Epithelial cell of prostate (primary cell): ENCODE results near the gene MAPK10.
A peak's percentile ranks its signal among the peaks of the same experiment; 100 is the strongest.
"Not testable (repeated sequence)": the region's sequence is repeated elsewhere in the genome, so short reads cannot be mapped to it uniquely, and the experiment has no call there.

Experiments used
- DNase-seq: peaks from one replicate; pipeline ENCODE4 v3.0.0-alpha.2; 2011; ENCODE audit warnings: low read depth, low spot score
- H3K27ac ChIP-seq: fragments of 450-650 bp; 2 replicates; pipeline ENCODE4 v1.5.1; 2017; ENCODE audit warnings: mild to moderate bottlenecking

The MAPK10 gene

DNA sequence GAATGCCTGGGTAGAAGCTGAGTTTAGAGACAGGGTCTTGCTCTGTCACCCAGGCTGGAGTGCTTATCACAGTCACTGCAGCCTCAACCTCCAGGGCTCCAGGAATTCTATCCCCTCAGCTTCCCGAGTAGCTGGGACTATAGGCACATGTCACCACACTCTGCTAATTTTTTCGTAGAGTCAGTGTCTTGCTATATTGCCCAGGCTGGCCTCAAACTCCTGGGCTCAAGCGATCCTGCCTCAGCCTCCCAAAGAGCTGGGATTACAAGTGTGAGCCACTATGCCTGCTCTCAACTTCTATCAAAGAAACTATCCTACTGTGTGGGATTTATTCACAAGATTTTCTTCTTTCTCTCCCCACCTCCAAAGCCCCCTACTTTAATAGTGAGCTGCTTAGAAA lies 15.7 kb downstream of the MAPK10 start:
- H3K27ac ChIP-seq: no peak overlapping the region
- no peak for DNase-seq

DNA sequence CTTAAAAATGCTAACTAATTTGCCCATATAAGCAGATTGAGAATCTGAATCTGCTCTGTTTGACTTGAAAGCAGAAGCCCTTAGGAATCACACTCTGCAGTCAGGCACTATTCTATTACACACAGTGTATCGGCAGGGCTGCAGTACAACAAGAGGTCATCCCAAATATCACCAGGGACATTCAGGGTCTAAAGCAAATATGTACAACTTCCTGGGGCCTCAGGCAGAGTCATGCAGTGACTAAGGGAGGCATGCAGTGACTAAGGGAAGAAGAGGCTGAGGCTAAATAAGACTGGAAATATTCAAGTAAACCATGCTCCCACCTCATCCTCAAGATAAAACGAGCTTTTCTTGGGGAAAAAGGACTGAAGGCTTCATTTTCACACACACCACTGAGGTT lies 20.9 kb downstream of the MAPK10 start:
- peak; percentile 55 for DNase-seq
- no peak overlapping the region for H3K27ac ChIP-seq

DNA sequence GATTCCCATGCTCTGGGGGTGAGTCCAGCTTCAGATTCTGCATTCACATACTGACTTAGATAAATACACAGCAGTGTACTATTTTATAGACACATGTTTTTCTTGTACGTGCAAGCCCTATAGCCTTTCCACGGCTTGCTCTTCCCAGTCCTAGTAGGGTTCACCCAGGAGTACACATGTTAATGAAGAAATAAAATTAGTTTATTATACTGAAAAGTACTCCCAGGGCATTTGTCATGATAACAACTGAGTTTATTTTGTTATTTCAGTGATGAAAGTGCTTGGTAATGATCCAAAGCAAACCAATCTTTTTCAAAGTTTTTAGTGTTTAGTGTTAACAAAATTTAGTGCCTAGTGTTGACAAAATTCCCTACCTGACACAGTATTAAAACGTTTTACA lies 21.3 kb downstream of the MAPK10 start:
- no peak overlapping the region for H3K27ac ChIP-seq
- no peak for DNase-seq

DNA sequence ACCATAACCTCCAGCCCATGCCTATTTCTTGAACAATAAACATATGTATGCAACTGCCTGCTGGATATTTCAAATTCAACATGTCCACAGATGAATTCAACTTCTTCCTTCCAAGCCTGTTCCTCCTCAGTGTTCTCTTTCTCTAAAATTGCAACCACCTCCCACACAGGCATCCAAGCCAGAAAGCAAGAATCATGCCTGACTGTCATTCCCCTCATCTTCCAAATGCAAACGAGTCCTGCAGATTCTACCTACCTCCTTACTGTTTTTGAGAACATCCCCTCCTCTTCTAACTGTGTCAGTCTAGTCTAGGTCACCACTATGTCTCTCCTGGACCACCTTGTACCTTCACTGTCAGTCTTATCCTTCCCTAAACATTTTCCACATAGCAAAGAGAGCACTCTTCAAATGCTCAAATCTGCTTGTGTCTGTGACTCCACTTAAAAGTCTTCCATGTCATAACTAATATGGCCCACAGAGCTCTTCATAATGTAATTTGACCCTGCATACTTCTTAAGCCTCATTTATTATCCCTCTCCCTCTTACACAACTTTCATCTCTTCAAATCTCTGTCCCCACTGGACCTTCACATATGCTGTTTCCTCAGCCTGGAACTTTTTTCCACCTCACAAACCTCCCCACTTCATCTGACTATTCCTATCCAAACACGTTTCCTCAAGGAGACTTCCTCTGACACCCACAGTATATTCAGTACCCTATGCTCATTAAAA lies 25.7 kb downstream of the MAPK10 start:
- H3K27ac ChIP-seq: no peak overlapping the region
- no peak for DNase-seq

DNA sequence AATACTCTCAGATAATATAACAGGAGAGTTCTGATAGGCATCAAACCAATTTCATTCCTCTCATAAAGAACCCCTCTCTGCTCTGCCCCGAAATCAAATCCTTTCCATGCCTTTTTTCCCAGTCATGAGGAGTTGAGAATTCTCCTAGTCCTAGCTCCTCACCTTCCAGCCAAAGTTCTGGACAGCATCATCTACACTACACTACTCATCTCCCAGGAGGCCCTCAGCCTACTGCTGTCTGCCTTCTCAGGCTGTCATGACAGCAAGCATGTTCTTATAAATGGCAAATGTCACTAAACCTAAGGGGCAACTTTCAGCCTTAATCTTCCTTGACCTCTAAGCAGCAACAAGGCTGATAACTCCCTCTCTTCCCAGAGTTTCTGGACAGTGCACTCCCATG lies 26.6 kb downstream of the MAPK10 start:
- no peak for DNase-seq
- H3K27ac ChIP-seq: no peak overlapping the region

DNA sequence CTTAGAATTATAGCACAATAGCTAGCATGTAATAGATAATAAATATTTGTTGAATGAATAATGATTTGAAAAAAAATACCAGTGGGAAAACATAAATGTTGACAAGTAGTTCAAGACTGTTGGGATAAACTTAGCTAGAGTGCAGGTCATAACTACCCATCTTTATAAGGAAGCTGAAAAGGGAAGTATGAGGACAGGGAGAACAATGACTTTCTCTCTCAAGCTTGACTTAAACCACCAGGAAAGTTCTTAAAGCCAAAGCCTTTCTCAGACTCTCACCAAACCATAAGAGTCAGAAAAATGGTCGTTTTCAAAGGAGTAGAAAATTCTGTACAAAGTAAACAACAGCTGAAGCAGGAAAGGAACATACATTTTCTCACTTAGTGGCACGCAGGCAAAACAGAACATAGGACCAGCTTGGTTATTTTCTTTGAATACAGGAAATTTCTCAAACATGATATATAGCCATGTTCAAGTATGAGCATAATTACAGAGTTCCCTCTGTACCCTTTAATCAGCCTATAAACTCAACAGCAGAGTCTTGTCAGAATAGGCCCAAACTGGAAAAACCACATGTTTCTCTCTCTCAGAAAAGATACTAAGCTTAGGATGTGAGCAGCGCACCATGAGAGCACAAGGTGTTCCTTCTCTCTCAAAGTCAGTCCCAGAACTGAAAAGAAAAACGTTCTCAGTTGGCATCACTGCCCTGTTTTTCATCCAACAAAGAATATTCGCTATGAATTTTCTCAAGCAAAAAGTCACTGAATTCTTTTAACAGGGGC lies 28.7 kb downstream of the MAPK10 start:
- H3K27ac ChIP-seq: no peak overlapping the region
- no peak for DNase-seq

DNA sequence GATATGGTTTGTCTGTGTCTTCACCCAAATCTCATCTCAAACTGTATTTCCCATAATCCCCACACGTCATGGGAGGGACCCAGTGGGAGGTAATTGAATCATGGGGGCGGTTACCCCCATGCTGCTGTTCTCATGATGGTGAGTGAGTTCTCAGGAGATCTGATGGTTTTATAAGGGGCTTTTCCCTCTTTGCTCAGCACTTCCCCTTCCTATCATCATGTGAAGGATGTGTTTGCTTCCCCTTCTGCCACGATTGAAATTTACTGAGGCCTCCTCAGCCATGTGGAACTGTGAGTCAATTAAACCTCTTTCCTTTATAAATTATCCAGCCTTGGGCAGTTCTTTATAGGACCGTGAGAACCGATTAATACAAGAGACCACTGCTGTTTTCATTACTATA lies 29.4 kb downstream of the MAPK10 start:
- H3K27ac ChIP-seq, DNase-seq: not testable (repeated sequence)

DNA sequence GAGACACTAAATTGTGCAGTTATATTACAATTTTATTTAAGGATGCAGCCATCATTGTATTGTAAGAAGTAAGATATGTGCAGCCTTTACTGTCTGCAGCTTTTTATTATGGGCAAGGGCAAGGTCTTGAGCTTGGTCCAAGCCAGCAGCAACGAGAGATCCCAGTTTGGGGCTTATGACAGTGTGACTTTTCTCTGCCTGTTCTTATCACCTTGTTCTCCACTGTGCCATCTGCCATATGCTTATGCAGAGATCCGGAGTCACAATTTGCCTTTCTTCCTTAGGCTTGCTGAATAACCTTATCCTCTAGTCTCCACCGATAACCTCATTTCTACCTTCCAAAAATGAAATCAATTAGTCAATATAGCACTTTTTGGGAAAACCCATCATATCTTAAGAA lies 30.4 kb downstream of the MAPK10 start:
- no peak overlapping the region for H3K27ac ChIP-seq
- no peak for DNase-seq

DNA sequence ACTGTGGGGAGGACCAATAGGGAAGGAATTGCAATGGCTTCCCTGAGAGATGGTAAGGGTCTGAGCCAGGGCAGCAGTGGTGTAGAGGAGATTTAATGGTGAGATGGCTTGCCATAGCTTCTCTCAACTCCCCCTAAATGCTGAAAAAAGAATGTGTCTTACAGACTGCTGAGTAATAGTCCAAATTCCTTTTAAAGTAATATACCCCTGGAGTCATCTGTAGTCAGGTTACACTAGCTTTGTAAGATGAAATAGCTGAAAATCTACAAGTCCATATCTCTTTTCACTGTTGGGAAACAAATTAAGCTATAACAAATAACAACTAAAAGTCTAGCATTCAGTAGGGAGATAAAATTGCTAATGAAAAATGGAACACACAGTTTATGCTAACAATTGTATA lies 33.5 kb downstream of the MAPK10 start:
- no peak overlapping the region for H3K27ac ChIP-seq
- no peak for DNase-seq

DNA sequence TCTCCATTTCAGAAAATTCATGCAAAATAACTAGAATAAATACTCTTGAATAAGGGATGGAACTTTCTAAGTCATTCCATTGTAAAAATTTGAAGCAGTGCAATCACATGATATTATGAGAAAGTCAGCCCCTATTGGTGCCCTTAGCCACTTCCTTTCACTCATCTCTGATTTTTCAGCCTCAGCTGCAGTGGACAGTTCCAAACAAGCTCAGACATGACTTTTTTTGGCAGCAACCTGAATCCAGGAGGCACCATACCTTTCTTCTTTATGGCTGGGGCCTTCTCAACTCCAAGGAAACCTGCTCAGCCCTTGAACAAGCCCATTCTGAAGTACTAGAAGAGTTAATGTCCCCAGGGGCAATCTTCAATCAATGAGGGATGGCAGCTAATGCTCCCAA lies 40.5 kb downstream of the MAPK10 start:
- peak; percentile 18 for DNase-seq
- H3K27ac ChIP-seq: no peak overlapping the region

DNA sequence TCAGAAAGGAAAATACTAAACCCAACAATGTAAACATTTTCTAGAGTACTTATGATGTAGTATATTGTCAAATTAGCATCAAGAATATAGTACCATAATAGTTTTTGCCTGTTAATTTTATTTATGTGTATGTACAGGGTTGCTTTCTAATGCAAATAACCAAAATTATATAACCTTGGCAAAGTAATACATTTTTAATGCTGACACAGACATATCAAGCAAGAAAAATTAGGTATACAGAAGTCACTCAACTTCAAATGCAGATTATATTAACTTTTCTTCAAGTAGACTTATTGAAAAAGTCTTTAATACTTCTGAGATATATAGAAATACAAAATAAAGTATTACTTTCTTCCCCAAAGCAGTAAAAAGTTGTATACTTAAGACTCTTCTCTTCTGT lies 44.3 kb downstream of the MAPK10 start:
- no peak overlapping the region for H3K27ac ChIP-seq
- no peak for DNase-seq

DNA sequence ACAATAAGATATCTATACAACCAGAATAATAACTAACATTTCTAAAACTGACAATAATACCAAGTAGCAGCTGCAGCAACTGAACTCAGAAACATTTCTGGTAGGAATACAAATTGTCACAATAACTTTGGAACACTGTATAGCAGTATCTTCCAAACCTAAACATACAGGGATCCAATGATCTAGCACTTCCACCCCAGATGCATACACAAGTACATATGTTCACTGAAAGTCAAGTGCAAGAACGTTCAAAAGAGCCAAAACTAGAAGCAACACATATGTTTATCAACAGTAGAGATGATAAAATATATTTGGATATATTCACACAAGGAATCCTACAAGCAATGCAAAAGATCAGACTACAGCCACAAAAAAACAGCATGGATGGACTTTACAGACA lies 46.2 kb downstream of the MAPK10 start:
- no peak for DNase-seq
- no peak overlapping the region for H3K27ac ChIP-seq

DNA sequence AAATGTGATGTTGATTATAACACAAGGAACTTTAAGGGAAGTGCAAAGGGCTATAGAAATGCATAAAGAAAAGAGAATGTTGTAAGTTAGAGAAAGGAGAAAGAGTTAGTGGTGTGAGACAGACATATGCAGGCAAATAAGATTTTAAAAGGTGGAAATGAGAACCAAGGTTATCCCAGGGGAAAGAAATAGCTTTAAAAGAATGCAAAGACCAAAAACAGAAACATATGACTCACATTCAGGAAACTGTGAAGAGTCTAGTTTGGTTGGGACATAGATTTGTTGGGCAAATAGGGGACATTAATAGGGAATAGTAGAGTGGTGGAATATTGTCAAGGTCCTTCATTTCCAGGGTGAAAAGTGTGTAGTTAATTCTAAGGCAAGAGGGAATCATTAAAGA lies 52.4 kb downstream of the MAPK10 start:
- no peak overlapping the region for H3K27ac ChIP-seq
- no peak for DNase-seq

DNA sequence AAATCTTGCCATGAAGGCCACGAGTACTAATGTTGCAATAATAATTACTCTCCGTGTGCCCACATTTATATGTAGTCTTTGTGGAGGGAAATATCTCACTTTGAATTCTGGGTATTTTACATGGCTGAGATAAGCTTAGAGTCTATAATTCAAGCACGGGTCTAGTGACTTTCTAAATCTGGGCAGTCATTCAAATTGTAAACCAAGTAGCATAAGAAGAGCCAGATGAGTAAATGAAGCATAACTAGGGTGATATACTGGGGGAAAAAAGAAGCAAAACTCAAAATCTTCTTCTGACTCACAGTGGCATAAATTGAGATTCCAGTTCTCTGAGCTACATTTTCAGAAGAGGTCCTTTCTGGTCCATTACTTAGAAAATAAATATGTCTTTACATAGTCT lies 53.0 kb downstream of the MAPK10 start:
- no peak for DNase-seq
- no peak overlapping the region for H3K27ac ChIP-seq

DNA sequence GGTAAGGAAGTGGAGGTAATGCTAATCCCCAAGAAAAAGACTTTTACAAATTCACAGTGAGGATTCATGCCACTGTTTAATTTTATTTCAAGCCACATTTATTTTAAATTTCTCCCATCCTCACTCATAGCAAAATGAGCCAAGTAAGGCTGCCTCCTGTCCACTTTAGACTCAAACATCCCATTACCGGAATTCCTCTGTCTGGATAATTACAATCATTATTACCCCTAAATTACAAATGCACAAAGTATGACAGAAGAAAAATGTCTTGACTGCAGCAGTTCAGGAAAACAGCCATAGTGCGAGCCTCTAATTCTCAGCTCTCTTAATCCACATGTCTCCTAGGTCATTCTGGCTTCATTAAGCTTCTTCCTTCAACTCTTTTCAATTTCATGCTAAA lies 57.0 kb downstream of the MAPK10 start:
- no peak for DNase-seq
- no peak overlapping the region for H3K27ac ChIP-seq

DNA sequence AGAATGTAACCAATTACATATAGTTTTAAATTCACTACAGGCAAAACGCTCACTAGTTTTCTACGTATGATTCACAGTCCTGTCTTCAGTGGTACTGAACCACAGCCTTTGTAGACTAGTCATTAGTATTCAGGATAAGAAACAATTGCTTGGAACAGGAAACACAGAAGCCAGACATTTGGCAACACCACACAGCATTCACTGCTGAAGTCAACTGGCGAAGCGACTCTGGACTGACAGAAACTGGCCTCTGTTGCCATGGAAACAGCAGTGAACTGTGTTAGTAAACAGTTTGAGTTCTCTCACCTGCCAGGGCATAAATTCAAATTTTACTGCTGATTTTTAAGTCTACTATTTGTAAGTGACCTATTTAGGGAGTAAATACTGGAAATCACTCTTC lies 57.6 kb downstream of the MAPK10 start:
- DNase-seq: no peak

DNA sequence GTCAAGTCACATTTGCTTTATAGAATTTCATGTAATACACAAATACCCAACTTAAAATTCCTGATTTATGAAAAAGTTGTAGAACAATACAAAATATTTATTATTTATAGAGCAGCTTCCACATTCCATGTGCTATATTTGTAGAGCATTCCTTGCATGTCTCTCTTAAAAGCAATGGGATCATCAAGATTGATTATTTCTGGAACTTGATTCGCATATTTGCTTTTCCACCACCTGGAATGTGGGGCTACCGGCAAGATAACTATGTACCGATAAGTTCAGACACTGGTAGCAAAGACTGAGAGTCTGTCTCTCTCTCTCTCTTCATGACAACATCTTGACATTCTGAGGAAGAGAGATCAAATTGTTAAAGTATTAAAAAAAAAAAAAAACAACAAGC lies 59.3 kb downstream of the MAPK10 start:
- no peak for DNase-seq
- H3K27ac ChIP-seq: no peak overlapping the region

More for the DNA sequence above, 57.6 kb downstream of the MAPK10 start:
- H3K27ac ChIP-seq: no peak overlapping the region

DNA sequence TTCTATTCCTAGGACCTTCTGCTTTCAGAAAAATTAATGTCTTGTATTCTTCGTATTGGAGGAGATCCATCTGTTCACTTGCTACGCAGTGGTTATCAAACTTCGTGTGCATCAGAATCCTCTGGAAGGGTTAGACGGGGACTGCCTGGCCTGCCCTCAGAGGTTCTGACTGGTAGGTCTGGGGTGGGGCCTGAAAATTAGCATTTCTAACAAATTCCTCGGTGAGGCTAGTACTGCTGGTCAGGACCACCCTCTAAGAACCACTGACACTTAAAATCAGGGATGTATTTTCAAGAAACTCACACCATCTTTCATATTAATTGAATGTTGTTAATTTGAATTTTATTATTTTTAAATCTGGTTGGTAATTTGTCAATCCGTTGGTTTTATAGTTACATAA lies 63.0 kb downstream of the MAPK10 start:
- H3K27ac ChIP-seq: no peak overlapping the region
- no peak for DNase-seq

DNA sequence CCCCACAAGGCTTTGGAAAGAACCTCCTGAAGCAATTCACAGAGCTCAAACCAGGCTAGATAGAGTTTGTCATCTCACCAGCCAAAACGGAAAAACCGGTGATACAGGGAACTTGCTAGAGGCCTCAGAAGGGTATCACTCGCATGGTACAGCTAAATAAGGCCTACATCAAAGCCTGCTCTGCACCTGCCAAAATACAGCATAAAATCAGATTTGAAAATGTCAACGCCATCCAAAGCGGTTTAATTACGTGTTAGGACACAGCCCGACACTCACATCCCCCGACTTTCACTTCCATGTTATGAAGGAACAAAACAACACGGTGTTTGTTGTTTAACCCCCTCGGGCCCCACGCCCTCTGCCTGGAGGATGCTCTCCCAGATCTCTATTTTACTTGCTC lies 65.0 kb downstream of the MAPK10 start:
- DNase-seq: no peak
- H3K27ac ChIP-seq: no peak overlapping the region

DNA sequence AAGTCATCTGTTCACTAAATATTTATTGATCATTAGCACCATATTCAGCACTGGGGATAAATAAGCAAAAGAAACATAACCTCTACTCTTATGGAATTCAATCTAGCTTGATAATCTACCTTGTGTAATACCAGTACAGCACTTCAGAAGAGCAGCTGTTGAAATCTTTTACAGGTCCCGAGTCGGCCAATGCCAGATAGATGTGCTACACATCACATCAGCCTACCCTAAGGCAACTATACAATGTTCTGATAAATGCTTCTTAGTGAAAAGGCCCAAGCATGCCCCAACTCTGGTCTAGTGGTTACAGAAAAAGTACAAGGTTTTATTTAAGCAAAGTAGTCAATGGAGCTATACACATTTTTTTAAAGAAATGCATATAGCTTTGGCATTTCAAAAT lies 68.7 kb downstream of the MAPK10 start:
- no peak overlapping the region for H3K27ac ChIP-seq
- DNase-seq: no peak

DNA sequence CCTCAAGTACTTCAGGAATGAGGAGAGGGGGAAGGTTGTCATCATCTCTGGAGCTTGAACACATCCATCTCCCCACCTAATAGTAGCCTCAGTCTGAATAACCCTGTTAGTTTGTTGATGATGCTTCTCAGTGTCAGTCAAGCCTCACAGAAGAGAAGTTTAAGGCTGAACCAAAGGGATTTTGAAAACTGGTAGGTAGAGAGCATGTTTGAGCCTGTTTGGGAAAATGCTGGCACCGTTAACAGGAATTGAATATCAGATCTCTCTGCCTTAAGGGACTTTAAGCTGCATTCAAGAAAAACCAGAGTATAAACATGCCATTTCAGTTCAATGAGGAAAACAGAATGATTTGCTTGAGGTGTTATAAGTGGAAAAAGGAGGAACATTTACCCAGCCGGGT lies 73.1 kb downstream of the MAPK10 start:
- H3K27ac ChIP-seq: no peak overlapping the region
- DNase-seq: no peak

DNA sequence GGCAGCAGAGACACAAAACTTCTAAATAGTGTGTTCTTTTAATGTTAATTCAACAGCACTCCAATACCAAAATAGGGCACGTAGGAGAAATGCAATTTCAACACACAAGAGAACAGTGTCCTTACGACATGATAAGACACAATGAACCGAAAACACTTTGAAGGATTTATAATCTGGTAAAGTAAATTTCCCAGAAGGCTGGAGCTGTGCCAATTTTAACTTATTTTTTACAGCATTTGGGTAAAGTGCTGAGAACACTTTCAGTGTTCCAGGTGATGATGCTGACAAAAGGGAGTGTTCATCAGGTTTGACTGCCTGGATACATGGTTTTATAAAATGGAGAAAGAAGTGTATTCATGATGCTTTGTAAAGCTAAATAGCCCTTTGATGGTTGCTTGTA lies 76.5 kb downstream of the MAPK10 start:
- H3K27ac ChIP-seq: no peak overlapping the region
- DNase-seq: no peak
